GM18858 (cell line): ENCODE measurements around the gene TRIM44.
"Not testable (repeated sequence)": the region's sequence is repeated elsewhere in the genome, so short reads cannot be mapped to it uniquely, and the experiment has no call there.

ENCODE experiments used
- ATAC-seq: cut with Tn5 transposase; IDR thresholded peaks from one replicate; pipeline ENCODE4 v1.9.1; 2021; ENCODE audit not compliant: unreplicated experiment

The TRIM44 gene

GRCh38 chr11:35750315-35750714, 87.7 kb downstream of the TRIM44 start:
- no peak for ATAC-seq

GRCh38 chr11:35750981-35751663, 88.5 kb downstream of the TRIM44 start:
- no peak for ATAC-seq

- no peak for ATAC-seq
Observed at GRCh38 chr11:35751664-35752061, 89.1 kb downstream of the TRIM44 start.

- no peak for ATAC-seq
Observed at GRCh38 chr11:35752115-35752514, 89.5 kb downstream of the TRIM44 start.

- not testable (repeated sequence) for ATAC-seq
Observed at GRCh38 chr11:35753573-35753972, 91.0 kb downstream of the TRIM44 start.

GRCh38 chr11:35759951-35760350, 97.4 kb downstream of the TRIM44 start:
- not testable (repeated sequence) for ATAC-seq

GRCh38 chr11:35761899-35762298, 99.3 kb downstream of the TRIM44 start:
- ATAC-seq: no peak

- ATAC-seq: no peak
Observed at GRCh38 chr11:35763301-35763700, 100.7 kb downstream of the TRIM44 start.

- no peak for ATAC-seq
Observed at GRCh38 chr11:35763765-35764164, 101.2 kb downstream of the TRIM44 start.

- ATAC-seq: no peak
Observed at GRCh38 chr11:35764417-35764816, 101.8 kb downstream of the TRIM44 start.

GRCh38 chr11:35765211-35765610, 102.6 kb downstream of the TRIM44 start:
- no peak for ATAC-seq

GRCh38 chr11:35766651-35767050, 104.1 kb downstream of the TRIM44 start:
- no peak for ATAC-seq

GRCh38 chr11:35770425-35770824, 107.8 kb downstream of the TRIM44 start:
- not testable (repeated sequence) for ATAC-seq

GRCh38 chr11:35771722-35772121, 109.1 kb downstream of the TRIM44 start:
- ATAC-seq: no peak

GRCh38 chr11:35777241-35777640, 114.7 kb downstream of the TRIM44 start:
- ATAC-seq: not testable (repeated sequence)

GRCh38 chr11:35778943-35779342, 116.4 kb downstream of the TRIM44 start:
- not testable (repeated sequence) for ATAC-seq

GRCh38 chr11:35779409-35779808, 116.8 kb downstream of the TRIM44 start:
- ATAC-seq: no peak

- no peak for ATAC-seq
Observed at GRCh38 chr11:35780951-35781860, 118.6 kb downstream of the TRIM44 start.

- ATAC-seq: no peak
Observed at GRCh38 chr11:35781861-35782470, 119.4 kb downstream of the TRIM44 start.

- ATAC-seq: no peak
Observed at GRCh38 chr11:35783809-35784208, 121.2 kb downstream of the TRIM44 start.

- peak; percentile 54 for ATAC-seq
Observed at GRCh38 chr11:35784699-35785098, 122.1 kb downstream of the TRIM44 start.
